Stimulated activated memory B cell treated with anti-CD40 and anti-IgM and Interleukin-4, amounts not matched to agents 10 μg/mL and 1 μg/mL and 100 μg/mL, for 72 hours (primary cell): Measurements from ENCODE around the gene SREBF1.

Experiments
- ATAC-seq: fragments of 150-1000 bp; cut with Tn5 transposase; 2 replicates; pipeline ENCODE4 v1.10.0; 2021
- H3K27ac Mint-ChIP-seq: one replicate; pipeline ENCODE4 v1.8.0; 2022; ENCODE audit warnings: mild to moderate bottlenecking, mixed read lengths
- H3K27me3 Mint-ChIP-seq: one replicate; pipeline ENCODE4 v1.8.0; 2022; ENCODE audit warnings: mixed read lengths
- H3K36me3 Mint-ChIP-seq: one replicate; pipeline ENCODE4 v1.8.0; 2022; ENCODE audit warnings: mixed read lengths
- H3K4me1 Mint-ChIP-seq: one replicate; pipeline ENCODE4 v1.8.0; 2022; ENCODE audit warnings: mixed read lengths
- H3K4me3 Mint-ChIP-seq: one replicate; pipeline ENCODE4 v1.8.0; 2022; ENCODE audit warnings: mild to moderate bottlenecking, moderate library complexity, mixed read lengths
- H3K9me3 Mint-ChIP-seq: one replicate; pipeline ENCODE4 v1.8.0; 2022; ENCODE audit warnings: mixed read lengths

SREBF1 gene

GRCh38 chr17:17824783-17825614 lies 11.8 kb downstream of the SREBF1 start:
- no peak for ATAC-seq
- peak overlapping the region; percentile 11 for H3K4me3 Mint-ChIP-seq
- H3K9me3 Mint-ChIP-seq, result no peaks in the 10 kb centered on the region
- H3K4me1 Mint-ChIP-seq, result peaks cover 70% of the 10 kb centered on the region
- H3K27ac Mint-ChIP-seq, result peak overlapping the region; percentile 67
- H3K27me3 Mint-ChIP-seq, result no peaks in the 10 kb centered on the region
- H3K36me3 Mint-ChIP-seq, result peaks cover 17% of the 10 kb centered on the region

GRCh38 chr17:17824119-17824782 lies 12.5 kb downstream of the SREBF1 start:
- Mint-ChIP-seq H3K9me3 (no peaks in the 10 kb centered on the region), H3K4me3 (peak overlapping the region; percentile 74), H3K4me1 (peaks cover 77% of the 10 kb centered on the region), H3K36me3 (peaks cover 24% of the 10 kb centered on the region), H3K27me3 (no peaks in the 10 kb centered on the region), H3K27ac (peak overlapping the region; percentile 67)
- ATAC-seq, result peak; percentile 3

- H3K27me3 Mint-ChIP-seq, result no peaks in the 10 kb centered on the region
- H3K4me3 Mint-ChIP-seq, result peak overlapping the region; percentile 74
- ATAC-seq, result peak; percentile 91
- peaks cover 31% of the 10 kb centered on the region for H3K36me3 Mint-ChIP-seq
- peaks cover 84% of the 10 kb centered on the region for H3K4me1 Mint-ChIP-seq
- peak overlapping the region; percentile 67 for H3K27ac Mint-ChIP-seq
- no peaks in the 10 kb centered on the region for H3K9me3 Mint-ChIP-seq
Observed at GRCh38 chr17:17823433-17824118, 13.2 kb downstream of the SREBF1 start.

- H3K4me1 Mint-ChIP-seq, result peaks cover 78% of the 10 kb centered on the region
- peaks cover 28% of the 10 kb centered on the region for H3K36me3 Mint-ChIP-seq
- H3K27ac Mint-ChIP-seq, result no peak overlapping the region
Observed at GRCh38 chr17:17822616-17823015, 14.2 kb downstream of the SREBF1 start.

GRCh38 chr17:17822189-17822588 lies 14.6 kb downstream of the SREBF1 start:
- Mint-ChIP-seq H3K4me1 (peaks cover 78% of the 10 kb centered on the region), H3K4me3 (no peak overlapping the region), H3K9me3 (no peaks in the 10 kb centered on the region), H3K36me3 (peaks cover 32% of the 10 kb centered on the region), H3K27ac (no peak overlapping the region), H3K27me3 (no peaks in the 10 kb centered on the region)
- ATAC-seq, result no peak

More at GRCh38 chr17:17822616-17823015, 14.2 kb downstream of the SREBF1 start:
- Mint-ChIP-seq H3K4me3 (no peak overlapping the region), H3K9me3 (no peaks in the 10 kb centered on the region), H3K27me3 (no peaks in the 10 kb centered on the region)
- ATAC-seq, result no peak

- H3K4me1 Mint-ChIP-seq, result peaks cover 62% of the 10 kb centered on the region
- H3K9me3 Mint-ChIP-seq, result no peaks in the 10 kb centered on the region
- H3K36me3 Mint-ChIP-seq, result peaks cover 37% of the 10 kb centered on the region
- H3K4me3 Mint-ChIP-seq, result no peak overlapping the region
- H3K27me3 Mint-ChIP-seq, result no peaks in the 10 kb centered on the region
- ATAC-seq, result no peak
- H3K27ac Mint-ChIP-seq, result no peak overlapping the region
Observed at GRCh38 chr17:17820463-17821158, 16.2 kb downstream of the SREBF1 start.

GRCh38 chr17:17820046-17820445 lies 16.7 kb downstream of the SREBF1 start:
- Mint-ChIP-seq H3K36me3 (peaks cover 41% of the 10 kb centered on the region), H3K27me3 (no peaks in the 10 kb centered on the region), H3K4me3 (peak overlapping the region; percentile 4), H3K9me3 (no peaks in the 10 kb centered on the region), H3K4me1 (peaks cover 61% of the 10 kb centered on the region), H3K27ac (peak overlapping the region; percentile 2)
- no peak for ATAC-seq

- Mint-ChIP-seq H3K4me1 (peaks cover 56% of the 10 kb centered on the region), H3K27ac (peak overlapping the region; percentile 2), H3K36me3 (peaks cover 45% of the 10 kb centered on the region), H3K27me3 (no peaks in the 10 kb centered on the region), H3K9me3 (no peaks in the 10 kb centered on the region), H3K4me3 (peak overlapping the region; percentile 4)
- ATAC-seq, result peak; percentile 86
Observed at GRCh38 chr17:17819561-17819995, 17.2 kb downstream of the SREBF1 start.

GRCh38 chr17:17819111-17819510 lies 17.7 kb downstream of the SREBF1 start:
- Mint-ChIP-seq H3K36me3 (peaks cover 50% of the 10 kb centered on the region), H3K4me1 (peaks cover 51% of the 10 kb centered on the region), H3K27me3 (no peaks in the 10 kb centered on the region), H3K9me3 (no peaks in the 10 kb centered on the region), H3K4me3 (no peak overlapping the region), H3K27ac (peak overlapping the region; percentile 2)
- no peak for ATAC-seq

- H3K27ac Mint-ChIP-seq, result no peak overlapping the region
- H3K36me3 Mint-ChIP-seq, result peaks cover 56% of the 10 kb centered on the region
- no peaks in the 10 kb centered on the region for H3K27me3 Mint-ChIP-seq
- ATAC-seq, result no peak
- no peak overlapping the region for H3K4me3 Mint-ChIP-seq
- H3K9me3 Mint-ChIP-seq, result no peaks in the 10 kb centered on the region
- peaks cover 46% of the 10 kb centered on the region for H3K4me1 Mint-ChIP-seq
Observed at GRCh38 chr17:17818088-17818526, 18.7 kb downstream of the SREBF1 start.

- Mint-ChIP-seq H3K36me3 (peaks cover 58% of the 10 kb centered on the region), H3K4me3 (no peak overlapping the region), H3K27me3 (no peaks in the 10 kb centered on the region), H3K4me1 (peaks cover 40% of the 10 kb centered on the region), H3K9me3 (no peaks in the 10 kb centered on the region), H3K27ac (no peak overlapping the region)
- ATAC-seq, result no peak
Observed at GRCh38 chr17:17817552-17817947, 19.2 kb downstream of the SREBF1 start.

GRCh38 chr17:17816831-17817551 lies 19.8 kb downstream of the SREBF1 start:
- H3K9me3 Mint-ChIP-seq, result no peaks in the 10 kb centered on the region
- H3K27me3 Mint-ChIP-seq, result no peaks in the 10 kb centered on the region
- ATAC-seq, result no peak
- H3K4me3 Mint-ChIP-seq, result no peak overlapping the region
- peaks cover 39% of the 10 kb centered on the region for H3K4me1 Mint-ChIP-seq
- H3K36me3 Mint-ChIP-seq, result peaks cover 58% of the 10 kb centered on the region
- no peak overlapping the region for H3K27ac Mint-ChIP-seq

- Mint-ChIP-seq H3K9me3 (no peaks in the 10 kb centered on the region), H3K36me3 (peaks cover 58% of the 10 kb centered on the region), H3K27me3 (no peaks in the 10 kb centered on the region), H3K4me3 (no peak overlapping the region), H3K27ac (no peak overlapping the region), H3K4me1 (peaks cover 39% of the 10 kb centered on the region)
- ATAC-seq, result no peak
Observed at GRCh38 chr17:17816240-17816814, 20.5 kb downstream of the SREBF1 start.
